ENCODE data around the gene MZB1. TPM values are rescaled to one million over a fixed set of nuclear protein-coding genes. Genes with fewer than 3 reads are reported as not detected.

The MZB1 gene
- total and polyA plus RNA-seq, 2 of the 13 experiments (the other 11 are each of a cell fraction or from before 2014, with no cell fraction given), result 0.31 to 0.40 TPM

- POLR2A ChIA-PET, result no interaction called here
- Histone ChIP-seq H3K79me2 (ENCODE audit: insufficient read depth, low read length) (peaks cover 61% of the 10 kb centered on the region), H4K20me1 (ENCODE audit: insufficient read depth, low read length) (peaks cover 59% of the 10 kb centered on the region), H3K27ac (ENCODE audit: extremely low read length, insufficient read depth, low read length) (no peak overlapping the region), H3K36me3 (replicated peaks in 1 of 2; ENCODE audit: control insufficient read depth in 1 of 2, insufficient read depth in 2 of 2, low read length in 2 of 2) (peaks cover 3 to 28% of the 10 kb centered on the region in 2 experiments), H3K9ac (ENCODE audit: insufficient read depth, low read depth, low read length) (no peak overlapping the region), H2AFZ (ENCODE audit: low read length) (no peak overlapping the region), H3K4me2 (ENCODE audit: low read depth, low read length) (no peak overlapping the region), H3K27me3 (ENCODE audit: control insufficient read depth in 1 of 2, insufficient read depth in 2 of 2, low read length in 2 of 2) (no peaks in the 10 kb centered on the region), H3K9me3 (ENCODE audit: low read length) (no peaks in the 10 kb centered on the region), H3K4me3 (replicated peaks in 1 of 3; ENCODE audit: insufficient read depth in 1 of 3, low read depth in 2 of 3, low read length in 3 of 3) (no peak overlapping the region), H3K4me1 (ENCODE audit: insufficient read depth, low read length) (no peaks in the 10 kb centered on the region)
- peak; percentile 53; the same call in 1 of the 2 replicates for TF ChIP-seq ZNF770 (CRISPR knock-in tag; IDR thresholded peaks at IDR 0.05)
- no peak for TF ChIP-seq ZNF749 (CRISPR knock-in tag; IDR thresholded peaks at IDR 0.05; ENCODE audit: borderline replicate concordance)
- DNase-seq (ENCODE audit: low spot score) (no peak), ATAC-seq (no peak), FAIRE-seq (no peak)
- WGBS (ENCODE audit: low lambda C conversion rate), result 98% methylated on average over 4 of the region's 4 CpGs
- no TSS peak for BruUV-seq (replicated peaks)
- CTCF ChIA-PET (ENCODE audit: low intra/inter-chr PET ratio, low total read pairs), result no interaction called here
- intact Hi-C loops (cut with micrococcal nuclease; ENCODE audit: unreplicated experiment), result no loop called here
- in situ Hi-C loops (cut with HindIII; ENCODE audit: extremely low pct_ligation_motif_present, low pct_unique_long_range_greater_than_20kb), result no loop called here
Observed at GRCh38 chr5:139360384-139360783, 29.3 kb downstream of the MZB1 start.

GRCh38 chr5:139358064-139358463 lies 31.6 kb downstream of the MZB1 start:
- Histone ChIP-seq H3K36me3 (replicated peaks in 1 of 2; ENCODE audit: control insufficient read depth in 1 of 2, insufficient read depth in 2 of 2, low read length in 2 of 2) (peaks cover 1 to 10% of the 10 kb centered on the region in 2 experiments), H3K27me3 (ENCODE audit: control insufficient read depth in 1 of 2, insufficient read depth in 2 of 2, low read length in 2 of 2) (no peaks in the 10 kb centered on the region), H3K4me3 (replicated peaks in 1 of 3; ENCODE audit: insufficient read depth in 1 of 3, low read depth in 2 of 3, low read length in 3 of 3) (no peak overlapping the region), H3K4me1 (ENCODE audit: insufficient read depth, low read length) (no peaks in the 10 kb centered on the region), H2AFZ (ENCODE audit: low read length) (no peak overlapping the region), H3K9ac (ENCODE audit: insufficient read depth, low read depth, low read length) (no peak overlapping the region), H3K4me2 (ENCODE audit: low read depth, low read length) (no peak overlapping the region), H3K27ac (ENCODE audit: extremely low read length, insufficient read depth, low read length) (no peak overlapping the region), H3K9me3 (ENCODE audit: low read length) (no peaks in the 10 kb centered on the region), H4K20me1 (ENCODE audit: insufficient read depth, low read length) (peaks cover 76% of the 10 kb centered on the region), H3K79me2 (ENCODE audit: insufficient read depth, low read length) (peaks cover 82% of the 10 kb centered on the region)
- TF ChIP-seq FLYWCH1 (CRISPR knock-in tag; IDR thresholded peaks at IDR 0.05), result no peak
- no peak for TF ChIP-seq IKZF1 (IDR thresholded peaks at IDR 0.05)
- no peak for TF ChIP-seq HNF1A (IDR thresholded peaks at IDR 0.05; ENCODE audit: low read depth)
- TF ChIP-seq HNF1A (CRISPR knock-in tag; IDR thresholded peaks at IDR 0.05; ENCODE audit: borderline replicate concordance), result no peak
- TF ChIP-seq STAT6 (CRISPR knock-in tag; IDR thresholded peaks at IDR 0.05; ENCODE audit: borderline replicate concordance), result no peak
- no peak for TF ChIP-seq ZC3H13 (CRISPR knock-in tag; IDR thresholded peaks at IDR 0.05)
- DNase-seq (ENCODE audit: low spot score) (no peak), ATAC-seq (no peak), FAIRE-seq (no peak)
- no TSS peak for BruUV-seq (replicated peaks)
- intact Hi-C loops (cut with micrococcal nuclease; ENCODE audit: unreplicated experiment), result no loop called here
- in situ Hi-C loops (cut with HindIII; ENCODE audit: extremely low pct_ligation_motif_present, low pct_unique_long_range_greater_than_20kb), result no loop called here
- CTCF ChIA-PET (ENCODE audit: low intra/inter-chr PET ratio, low total read pairs), result no interaction called here
- POLR2A ChIA-PET, result interaction anchor here (1.0 kb wide), 2 partner anchors 9 to 10 kb away, joined by 3 to 4 read pairs; no protein-coding TSS in a partner anchor
